Fibroblast of skin of back (primary cell): ENCODE data around the gene TNFRSF18.

ENCODE experiments used
- DNase-seq: peaks from one replicate; pipeline ENCODE4 v3.0.0-alpha.2; 2013

TNFRSF18 gene

DNA sequence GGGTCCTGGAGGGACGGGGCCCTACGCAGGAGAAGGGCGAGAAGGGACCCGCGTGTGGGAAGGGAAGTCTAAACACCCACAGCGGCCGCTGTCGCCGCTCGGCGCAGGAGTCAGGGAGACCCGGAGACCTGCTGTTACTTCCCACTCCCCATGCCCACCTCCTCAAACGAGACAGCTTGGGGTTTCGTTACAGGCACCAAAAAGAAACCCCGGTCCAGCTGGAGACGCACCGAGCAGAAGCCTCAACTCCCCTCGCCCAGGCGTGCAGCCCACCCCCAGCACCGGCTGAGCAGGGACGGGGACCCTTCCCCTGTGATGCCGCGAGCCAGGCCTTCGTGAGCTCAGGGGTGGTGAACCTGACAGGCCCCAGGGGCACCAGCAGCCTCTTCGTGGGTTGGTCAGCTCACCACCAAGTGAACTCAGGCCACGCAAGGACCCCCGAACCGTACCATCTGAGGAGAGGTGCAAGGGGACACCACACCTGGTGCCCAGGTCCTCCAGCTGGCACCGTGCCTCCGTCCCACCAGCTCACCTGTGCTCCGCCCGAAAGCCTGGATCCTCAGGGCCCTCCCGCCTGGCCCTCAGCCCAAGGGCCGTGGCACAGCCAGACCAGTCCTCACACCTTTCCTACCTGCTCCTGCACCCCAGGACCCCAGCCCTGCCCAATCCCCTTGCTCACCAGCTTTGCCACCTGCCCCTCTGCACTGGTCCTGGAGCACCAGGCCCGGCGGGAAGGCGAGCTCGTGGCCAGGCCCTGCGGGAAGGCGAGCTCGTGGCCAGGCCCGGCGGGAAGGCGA is 20.4 kb upstream of the TNFRSF18 start:
- DNase-seq: no peak

DNA sequence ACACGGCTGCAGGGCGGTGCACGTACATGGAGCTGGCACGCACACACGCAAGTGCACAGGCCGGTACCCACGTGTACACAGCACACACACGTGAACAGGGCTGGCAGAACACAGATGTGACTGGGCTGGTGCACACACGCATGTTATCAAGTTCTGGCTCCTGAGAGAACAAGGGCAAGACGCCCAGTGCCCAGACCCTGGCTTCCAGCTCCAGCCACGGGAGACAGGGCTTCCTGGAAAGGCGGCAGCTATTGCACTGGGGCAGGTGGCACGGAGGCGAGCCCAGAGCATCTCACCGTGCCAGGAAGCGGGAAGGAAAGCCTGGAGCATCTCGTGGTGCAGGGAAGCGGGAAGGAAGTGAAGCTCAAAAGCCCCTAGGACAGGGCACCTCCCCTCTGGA is 19.5 kb upstream of the TNFRSF18 start:
- DNase-seq: no peak

DNA sequence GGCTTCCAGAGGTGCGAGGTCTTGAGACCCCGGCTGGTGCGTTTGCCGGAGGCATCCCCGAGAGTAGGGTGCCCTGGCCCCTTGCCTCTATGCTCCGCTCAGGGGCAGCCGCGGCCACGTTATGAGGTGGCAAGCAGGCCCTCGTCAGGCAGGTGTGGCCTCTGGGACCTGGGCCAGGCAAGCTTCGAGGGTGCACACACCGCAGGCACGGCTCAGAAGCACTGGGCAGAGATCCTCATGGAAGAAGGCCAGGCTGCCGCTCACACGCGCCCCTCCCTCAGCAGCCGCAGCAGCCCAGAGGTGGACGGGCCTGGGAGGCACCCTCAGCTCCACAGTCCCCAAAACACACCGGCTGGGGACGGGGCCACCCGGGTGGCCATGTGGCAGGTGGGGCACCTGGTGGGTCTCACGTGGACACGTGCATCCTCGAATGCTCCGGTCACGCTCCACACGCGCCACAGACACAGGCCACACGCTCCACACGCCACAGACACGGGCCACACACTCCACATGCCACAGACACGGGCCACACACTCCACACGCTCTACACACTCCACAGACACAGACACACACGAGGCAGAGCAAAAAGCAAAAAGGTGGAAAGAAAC is 18.9 kb upstream of the TNFRSF18 start:
- no peak for DNase-seq

DNA sequence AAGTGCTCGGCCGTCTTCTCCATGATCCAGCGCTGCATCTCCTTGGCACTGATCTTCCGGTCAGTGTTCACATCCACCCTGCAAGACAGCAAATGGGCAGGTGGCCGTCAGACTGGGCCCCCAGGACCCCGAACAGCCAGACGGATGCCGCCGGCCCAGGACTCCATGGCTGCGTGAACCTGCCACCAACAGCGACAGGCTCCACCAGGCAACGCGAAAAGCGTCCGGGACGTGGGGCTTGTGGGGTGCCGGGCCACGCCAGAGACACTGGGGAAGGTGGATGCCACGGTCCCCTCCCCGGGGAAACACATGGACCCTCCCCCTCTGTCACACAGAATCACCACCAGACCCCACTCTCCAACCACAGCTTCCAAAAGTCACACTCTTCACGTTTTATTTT is 17.5 kb upstream of the TNFRSF18 start:
- no peak for DNase-seq

DNA sequence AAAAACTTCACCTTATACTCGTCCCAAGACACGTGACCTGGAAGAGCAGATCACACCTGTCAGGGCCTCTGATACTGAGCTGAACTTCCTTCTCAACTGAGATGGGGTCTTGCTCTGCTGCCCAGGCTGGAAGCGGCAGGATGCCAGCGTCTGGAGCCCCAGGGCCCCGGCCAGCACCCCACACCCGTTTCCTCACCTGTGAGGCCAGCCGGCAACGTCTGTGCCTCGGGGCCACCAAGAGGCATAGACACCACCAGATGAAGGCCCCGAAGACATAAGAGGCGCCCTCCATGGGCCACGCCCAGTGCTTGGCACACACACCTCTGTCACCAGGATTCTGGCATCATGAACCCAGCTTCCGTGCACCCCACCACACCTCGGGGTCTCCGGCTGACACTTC is 16.9 kb upstream of the TNFRSF18 start:
- DNase-seq: no peak

DNA sequence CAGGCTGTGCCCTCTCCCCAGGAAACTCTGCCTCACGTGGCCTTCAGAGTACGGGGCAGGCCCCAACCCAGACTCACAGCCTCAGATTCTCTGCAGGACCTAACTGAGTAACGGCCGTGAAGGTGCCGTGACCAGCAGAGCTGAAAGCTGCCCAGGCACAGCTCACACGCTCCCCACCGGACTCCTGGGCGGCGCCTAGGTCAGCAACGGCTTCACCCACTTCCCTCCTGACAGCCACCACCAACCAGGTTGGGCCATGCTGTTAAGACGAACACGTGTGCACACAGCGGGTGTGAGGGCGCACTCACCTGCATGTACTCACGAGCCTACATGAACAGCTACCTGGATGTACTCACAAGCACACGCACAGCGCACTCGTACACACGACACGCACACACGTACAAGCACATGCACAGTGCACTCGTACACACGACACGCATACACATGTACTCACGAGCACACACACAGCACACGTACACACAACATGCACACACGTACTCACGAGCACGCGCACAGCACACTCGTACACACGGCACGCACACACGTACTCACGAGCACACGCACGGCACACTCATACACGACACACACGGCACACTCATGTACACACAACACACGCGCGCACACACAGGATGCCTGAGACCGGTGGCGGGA is 16.3 kb upstream of the TNFRSF18 start:
- DNase-seq: no peak

DNA sequence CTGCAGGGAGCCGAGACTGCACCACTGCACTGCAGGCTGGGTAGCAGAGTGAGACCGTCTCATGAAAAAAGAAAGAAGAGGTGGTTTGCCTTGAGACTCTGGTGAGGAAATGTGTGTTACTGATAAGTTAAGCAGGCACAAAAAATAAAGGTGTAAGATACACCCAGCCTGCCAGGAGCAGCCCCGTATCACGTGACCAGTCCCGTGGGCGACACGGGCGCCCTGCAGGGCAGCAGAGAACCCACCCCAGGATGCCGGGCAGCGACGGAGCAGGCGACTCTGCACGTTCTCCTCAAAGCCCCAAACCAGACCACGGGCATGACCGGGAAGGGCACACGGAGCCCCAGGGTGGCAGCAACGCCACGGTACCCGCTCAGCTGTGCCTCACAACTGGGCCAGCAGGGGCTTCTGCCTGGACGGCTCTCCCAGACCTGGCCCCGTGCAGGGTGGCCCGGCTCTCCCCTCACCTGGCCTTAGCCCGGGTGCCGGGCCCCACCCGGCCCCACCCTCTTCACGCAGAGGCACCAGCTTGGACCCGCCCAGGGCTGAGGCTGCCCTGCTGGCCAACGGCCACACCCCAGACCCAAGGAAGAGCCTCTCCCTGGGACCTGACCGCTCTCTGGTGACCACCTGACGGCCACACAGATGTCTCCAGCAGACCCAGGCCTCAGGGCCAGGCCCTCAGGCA is 15.6 kb upstream of the TNFRSF18 start:
- DNase-seq: no peak

DNA sequence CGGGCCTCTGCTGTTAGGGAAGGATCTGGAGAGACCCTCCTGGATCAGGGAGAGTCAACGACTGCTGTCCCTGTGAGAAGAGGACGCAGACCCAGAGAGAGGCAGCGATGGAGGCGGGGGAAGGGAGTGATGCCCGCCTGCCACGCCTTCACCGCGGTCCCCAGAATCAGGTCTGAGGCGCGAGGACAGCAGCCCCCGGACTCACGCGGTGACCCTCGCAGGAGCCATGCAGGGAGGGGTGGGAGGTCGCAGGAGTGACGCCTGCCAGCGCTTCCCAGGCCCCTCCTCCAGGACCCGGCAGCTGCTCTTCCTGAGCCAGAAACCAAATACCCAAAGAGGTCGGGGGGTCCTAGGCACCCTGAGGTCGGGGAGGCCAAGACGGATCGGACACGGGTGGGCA is 13.8 kb upstream of the TNFRSF18 start:
- DNase-seq: no peak

DNA sequence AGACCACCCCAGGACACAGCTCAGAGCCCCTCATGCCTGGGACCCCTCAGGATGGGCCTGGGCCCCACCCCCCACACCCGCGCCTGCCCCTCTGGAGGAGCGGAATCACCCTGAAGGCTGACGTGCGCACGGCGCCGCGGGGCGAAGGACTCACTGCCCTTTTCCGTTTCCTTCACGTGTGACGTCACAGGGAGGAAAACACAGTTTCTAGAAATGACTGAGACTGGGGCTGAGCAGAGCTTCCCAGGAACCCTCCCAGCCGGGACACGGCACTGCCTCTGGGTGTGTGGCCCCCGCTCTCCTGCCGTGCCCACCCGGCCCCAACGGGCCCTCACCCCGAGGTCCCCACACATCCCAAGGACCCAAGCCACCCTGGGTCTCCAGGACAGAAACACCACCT is 12.9 kb upstream of the TNFRSF18 start:
- no peak for DNase-seq

DNA sequence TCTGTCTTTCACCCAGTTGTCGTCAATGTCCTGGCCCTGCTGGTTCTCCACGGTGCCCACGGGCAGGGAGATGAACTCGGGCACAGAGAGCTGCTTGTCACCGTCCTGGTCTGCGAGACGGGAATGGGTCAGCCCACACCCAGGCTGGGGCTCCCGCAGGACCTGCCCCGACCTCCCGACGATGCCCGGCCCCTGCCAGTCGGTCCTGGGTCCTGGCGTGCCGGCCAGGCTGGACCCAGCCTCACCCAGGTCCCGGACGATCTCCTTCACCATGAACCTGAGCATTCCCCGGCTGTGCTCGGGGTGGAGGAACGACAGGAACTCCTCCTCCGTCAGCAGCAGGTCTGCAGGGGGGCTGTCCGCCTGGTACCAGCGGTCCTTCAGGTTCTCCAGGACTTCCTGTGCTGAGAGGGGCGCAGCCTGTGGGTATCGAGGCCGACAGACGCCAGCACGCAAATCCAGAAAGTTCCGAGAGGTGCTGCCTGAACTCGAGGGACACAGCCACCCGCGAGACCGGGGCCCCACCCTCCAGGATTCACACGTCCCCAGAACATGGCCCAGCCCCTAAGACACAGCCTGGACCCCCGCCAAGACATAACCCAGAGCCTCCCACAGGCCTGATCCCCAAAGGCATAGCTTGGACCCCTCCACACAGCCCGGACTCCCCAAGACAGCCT is 12.3 kb upstream of the TNFRSF18 start:
- no peak for DNase-seq

DNA sequence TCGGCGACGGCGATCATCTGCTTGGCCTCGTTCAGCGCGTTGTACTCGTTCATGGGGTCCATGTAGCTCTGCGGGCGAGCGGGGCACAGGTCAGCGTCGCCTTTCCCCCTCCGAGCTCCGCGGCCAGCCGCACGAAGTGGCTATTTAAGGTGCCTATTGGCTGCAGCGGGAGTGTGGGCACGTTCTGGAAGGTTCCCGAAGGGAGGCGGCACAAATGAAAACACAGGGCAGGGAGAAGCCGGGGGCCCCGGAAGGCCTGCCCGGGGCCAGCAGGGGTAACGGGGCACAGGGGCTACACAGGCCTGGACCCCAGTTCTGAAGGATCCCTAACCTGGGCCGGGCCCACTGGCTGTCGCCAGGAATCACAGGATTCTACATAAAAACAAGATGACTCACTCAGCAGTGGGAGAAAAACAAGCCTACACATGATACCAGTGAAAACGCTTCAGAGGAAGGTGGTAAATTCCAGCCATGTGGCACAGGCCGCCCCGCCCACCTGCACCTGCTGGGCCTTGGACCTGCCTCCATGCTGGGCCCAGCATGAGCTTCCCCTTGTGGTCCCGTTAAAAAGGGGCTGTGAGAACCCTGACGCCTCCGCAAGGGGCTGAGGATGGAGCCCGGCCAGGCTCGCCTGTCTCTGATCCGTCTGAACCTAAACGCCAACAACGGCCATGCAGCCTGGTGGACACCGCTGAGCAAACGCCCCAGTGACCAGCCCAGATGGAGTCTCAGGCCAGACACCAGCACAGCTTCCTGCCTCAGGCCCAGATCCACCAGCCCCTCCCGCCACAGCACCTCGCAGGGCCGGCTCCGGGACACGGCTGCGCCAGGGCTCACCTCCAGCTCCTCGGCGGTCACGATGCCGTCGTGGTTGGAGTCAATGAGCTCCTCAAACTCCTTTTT is 11.5 kb upstream of the TNFRSF18 start:
- DNase-seq: no peak

DNA sequence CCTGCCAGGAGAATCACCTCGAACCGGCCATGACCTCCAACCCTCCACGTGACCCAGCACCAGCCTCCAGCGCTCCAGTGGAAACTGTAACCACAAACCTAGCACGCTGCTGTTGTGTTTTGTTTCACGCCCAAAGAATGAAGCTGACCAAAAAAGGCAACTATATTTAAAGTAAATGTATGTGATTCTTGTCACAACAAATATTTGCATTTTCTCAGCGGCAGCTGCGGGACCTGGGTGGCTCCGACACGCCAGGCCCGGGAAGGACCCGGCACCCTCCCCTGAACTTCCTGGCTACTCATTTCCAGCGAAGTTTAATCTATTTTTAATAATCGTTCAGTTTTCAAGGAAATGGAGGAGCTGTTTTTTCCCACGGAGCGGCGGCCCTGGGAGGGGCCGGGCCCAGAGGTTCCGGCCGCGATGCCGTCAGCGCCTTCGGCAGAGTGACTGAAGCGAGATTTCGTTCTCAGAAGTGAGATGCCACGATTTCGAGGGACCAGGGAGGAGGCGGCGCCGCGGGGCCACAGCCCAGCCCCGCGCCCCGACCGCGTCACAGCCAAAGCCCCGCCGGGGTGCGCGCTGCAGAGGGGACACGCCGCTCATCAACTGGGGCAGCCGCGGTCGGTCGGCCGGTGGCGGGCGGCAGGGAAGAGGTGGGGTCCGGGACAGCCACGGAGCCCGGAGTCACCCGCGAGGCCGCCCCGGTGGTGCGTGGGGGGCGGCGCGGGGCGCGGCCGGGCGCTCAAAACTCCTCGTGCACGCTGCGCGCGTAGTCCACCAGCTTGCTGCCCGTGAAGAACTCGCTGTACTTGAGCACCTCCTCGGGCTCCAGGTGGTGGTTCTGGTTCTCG is 10.6 kb upstream of the TNFRSF18 start:
- no peak for DNase-seq

DNA sequence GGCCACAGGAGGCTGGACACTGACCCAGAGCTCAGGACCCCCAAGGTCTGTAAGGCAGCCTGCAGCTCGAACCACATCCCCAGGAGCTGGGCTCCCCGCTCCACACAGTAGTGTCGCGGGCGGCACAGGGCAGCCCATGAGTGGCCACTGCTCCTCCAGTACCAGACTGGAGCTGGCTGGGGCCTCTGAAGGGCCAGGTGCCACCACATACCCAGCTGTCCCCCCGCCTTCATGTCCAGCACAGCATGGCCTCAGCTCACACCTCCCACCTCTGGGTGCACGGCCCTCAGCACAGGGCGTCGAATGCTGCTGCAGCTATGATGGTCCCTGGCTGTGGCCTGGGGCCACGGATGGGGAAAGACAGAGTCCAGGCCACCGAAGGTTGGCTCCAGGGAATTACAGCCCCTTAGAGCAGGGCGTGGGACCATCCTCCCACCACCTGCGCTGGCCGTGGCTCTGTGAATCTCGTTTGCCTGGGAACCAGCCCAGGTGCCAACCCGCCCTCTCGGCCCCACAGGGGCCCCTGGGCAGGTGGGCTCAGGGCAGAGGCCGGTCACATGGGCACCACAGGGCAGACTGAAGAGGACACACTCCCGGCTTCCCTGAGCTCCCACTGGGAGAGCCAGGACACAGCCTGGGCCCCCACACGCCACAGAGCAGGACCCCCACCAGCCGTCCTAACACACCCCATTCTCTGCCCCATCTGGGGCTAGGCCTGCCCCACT is 9.7 kb upstream of the TNFRSF18 start:
- no peak for DNase-seq

DNA sequence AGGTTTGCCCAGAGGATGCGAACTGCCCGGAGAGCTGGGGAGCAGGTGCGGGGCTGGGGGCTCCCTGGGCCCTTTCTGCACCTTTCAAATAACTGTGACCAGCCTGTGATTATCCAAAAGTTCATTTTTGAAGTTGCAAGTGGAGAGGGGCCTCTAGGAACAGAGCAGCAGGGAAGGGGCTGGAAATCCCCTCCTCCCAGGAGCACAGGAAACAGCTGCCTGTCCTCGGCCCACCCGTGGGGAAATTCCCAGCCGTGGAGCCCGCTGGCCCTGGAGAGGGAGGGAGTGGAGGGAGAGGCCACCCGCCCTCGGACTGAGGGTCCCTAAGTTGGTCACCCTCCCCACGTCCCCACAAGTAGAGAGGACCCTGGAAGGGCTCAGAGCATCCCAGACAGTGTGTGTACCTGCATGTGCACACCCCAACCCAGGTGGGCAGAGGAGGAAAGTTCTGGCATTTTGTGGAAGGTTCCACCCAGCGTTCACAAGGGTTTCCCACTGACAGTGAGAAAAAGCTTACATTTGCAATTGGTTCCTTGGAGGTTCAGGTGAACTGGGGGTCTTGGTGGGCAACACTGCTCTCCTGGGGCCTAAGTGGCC is 8.8 kb upstream of the TNFRSF18 start:
- DNase-seq: no peak

DNA sequence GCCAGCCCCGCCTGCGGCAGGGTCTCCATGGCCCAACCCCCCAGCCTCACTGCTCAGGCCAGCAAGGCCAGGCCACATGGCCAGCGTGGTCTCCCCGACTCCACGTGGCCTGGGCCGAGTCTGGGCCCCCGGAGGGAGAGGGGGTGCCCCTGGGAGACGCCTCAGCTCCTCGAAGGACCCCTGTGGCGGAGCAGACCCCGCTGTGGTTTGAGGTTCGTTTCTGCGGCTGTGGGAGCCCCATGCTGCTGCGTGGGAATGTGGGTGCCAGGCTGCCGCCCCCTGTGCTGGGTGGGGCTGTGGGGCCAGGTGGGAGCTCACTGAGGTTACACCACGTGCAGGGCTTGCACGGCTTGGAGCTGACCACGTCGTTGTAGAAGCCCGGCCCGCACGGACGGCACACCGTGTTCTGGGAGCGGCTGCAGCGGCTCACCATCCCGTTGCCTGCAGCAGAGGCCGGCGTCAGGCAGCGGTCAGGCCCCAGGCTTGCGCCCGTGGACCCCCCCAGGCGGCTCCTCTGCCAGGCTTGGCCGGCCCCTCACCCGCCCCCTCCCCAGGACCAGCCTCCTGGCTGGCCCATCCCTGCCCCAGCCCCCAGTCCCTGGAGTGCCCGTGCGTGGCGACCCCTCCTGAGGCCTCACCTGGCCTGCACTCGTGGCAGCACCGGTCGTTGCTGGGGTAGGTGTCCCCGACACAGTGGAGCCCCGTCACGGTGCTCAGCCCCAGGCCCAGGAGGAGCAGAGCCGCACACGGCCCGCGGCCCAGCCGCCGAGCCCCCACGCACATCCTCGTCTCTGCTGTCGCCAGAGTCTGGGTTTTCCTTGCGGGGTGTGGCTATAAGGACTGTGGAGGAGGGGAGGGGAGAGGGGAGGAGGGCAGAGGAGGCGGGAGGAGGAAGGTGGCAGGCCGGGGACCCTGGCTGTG is 7.2 kb upstream of the TNFRSF18 start, which contains the start of gene TNFRSF4:
TNFRSF4 (minus strand) TSS at position 809 of the 921 bp plus-strand sequence; CDS start at position 783, 26 bp downstream.
- no peak for DNase-seq

DNA sequence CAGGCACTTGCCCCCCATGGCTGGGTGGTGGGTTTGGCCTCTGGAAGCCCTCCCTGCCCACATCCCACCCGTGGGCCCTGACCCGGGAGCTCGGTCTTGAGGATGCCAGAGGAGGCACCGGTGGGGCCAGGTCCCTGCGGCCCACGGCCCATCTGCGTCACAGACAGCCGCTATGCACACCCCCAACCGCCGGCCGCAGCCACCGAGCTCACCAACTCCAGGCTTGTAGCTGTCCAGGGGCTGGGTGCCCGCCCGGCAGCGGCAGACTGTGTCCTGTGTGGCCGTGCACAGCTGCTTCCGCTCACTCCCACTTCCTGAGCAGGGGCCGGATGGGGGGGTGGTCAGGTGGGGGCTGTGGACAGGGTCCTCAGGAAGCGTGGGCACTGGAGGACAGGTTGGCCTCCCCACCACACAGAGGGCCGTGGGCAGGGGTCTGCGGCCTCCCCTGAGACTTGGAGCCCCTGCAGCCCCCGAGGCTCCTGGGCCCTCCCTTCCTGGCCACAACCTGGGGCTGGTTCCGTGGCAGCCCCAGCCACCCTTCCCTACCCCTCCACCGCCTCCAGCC is 6.5 kb upstream of the TNFRSF18 start:
- DNase-seq: no peak

DNA sequence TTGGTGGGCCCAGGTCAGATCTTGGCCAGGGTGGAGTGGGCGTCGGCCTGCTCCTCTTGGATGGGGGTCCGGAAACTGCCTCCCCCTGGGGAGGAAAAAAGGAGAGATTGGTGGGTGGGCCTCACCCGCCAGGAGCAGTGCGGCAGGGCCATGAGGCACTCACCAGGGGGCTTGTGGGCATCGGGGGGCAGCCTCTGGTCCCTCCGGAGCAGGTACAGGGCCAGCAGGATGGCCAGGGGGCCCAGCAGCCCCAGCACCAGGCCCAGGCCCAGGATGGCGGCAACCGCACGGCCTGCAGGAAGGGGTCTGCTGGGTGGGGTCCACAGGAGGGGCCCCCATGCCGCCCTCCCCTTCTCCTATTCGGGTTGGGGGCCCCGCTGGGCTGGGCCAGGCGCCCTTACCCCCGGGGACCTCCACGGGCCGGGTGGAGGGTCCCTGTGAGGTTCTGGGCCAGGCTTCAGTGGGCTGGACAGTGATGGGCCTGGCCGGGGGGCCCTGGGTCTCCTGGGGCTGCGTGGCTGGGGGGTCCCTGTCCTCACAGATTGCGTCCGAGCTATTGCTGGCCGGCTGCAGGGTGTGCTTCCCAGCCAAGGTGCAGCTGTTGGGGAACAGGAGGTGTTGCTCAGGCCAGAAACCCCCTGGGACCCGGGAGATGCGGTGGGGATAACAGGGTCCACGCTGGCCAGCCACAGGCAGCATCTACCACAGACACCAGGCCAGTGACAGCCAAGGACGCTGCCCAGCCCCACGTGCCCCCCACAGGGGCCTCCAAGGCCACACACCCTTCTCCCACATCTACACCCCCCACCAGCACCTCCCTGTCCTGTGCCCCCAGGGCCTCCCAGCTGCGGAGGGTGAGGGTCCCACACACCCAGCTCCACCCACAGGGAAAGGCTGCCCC is 5.4 kb upstream of the TNFRSF18 start:
- no peak for DNase-seq
